ENCODE data around the gene HECTD1. TPM values are rescaled to one million over a fixed set of nuclear protein-coding genes. Genes with fewer than 3 reads are reported as not detected.

The HECTD1 gene
- total and polyA plus RNA-seq, 9 of the 15 experiments (the other 6 are each of a cell fraction or from before 2014, with no cell fraction given), result 27.9 to 111 (median 78.1) TPM

GRCh38 chr14:31139301-31139847 is 68.2 kb downstream of the HECTD1 start (continued):
- TF ChIP-seq MGA (IDR thresholded peaks at IDR 0.05) (no peak), HOXB6 (CRISPR knock-in tag; IDR thresholded peaks at IDR 0.05; ENCODE audit: borderline replicate concordance) (no peak), JUND (IDR thresholded peaks at IDR 0.05; ENCODE audit: borderline replicate concordance, low read depth, low read length) (no peak), JUND (tag; IDR thresholded peaks at IDR 0.05; ENCODE audit: borderline replicate concordance, low read depth, low read length) (no peak)

Data from K562 (cell line).